Activated CD4-positive, alpha-beta T cell treated with anti-CD3 and anti-CD28 coated beads, Interleukin-2, amount 50 U/mL, for 48 hours (primary cell): Measurements from ENCODE around the gene PPHLN1.
"Not testable (repeated sequence)": the region's sequence is repeated elsewhere in the genome, so short reads cannot be mapped to it uniquely, and the experiment has no call there.

Source experiments
- DNase-seq, 2 experiments: peaks; one replicate each; pipeline ENCODE4 v3.0.0-alpha.2; 2020

Gene PPHLN1

DNA sequence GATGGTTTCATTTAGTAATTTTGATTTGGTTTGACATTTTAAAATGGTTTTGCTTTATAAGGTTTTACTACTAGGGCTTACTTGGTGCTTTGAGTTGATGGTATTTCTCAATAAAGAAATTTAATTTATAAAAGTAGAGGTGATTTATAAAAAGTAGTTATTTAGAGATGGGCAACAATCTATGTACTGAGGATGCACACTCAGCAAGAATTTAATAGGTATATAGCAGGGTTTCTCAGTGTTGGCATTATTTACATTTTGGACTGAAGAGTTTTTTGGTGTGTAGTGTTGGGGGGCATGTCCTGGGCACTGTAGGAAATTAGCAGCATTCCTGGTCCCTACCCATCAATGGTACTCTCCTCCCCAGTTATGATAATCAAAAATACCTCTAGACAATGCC is 47.7 kb downstream of the PPHLN1 start:
- no peak for DNase-seq

- DNase-seq: no peak
Measured at GRCh38 chr12:42380733-42381132, 54.8 kb downstream of the PPHLN1 start.

DNA sequence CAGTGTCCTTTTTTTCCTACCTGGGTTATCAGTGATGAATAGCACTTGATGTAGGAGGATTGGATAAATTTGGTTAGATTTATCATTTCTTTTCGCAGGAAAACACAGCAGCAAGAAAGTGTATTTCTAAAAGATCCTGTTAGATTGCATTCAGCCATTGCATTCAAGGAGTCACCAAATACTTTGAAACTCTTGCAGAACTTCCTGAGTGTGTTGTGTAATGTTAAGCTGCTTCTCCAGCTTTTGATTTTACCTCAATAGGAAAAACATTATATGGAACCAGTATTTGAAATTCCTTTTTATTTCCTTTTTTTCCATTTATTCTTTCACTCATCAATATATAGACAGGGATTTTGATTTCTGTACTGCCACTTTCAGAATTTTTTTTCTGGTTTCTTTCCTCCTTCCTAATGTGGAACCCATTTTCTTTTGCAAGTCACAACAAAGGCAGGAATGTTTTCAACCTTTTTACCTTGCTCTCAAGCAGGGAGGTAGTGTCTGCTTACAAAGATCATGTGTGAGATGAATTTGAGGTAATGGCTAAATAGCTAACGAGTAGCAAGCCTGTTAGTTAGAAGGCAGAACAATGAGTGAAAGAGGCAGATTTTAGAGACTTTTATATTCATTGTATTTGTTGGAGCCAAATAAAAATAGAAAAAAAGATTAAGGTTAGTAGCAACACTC is 56.2 kb downstream of the PPHLN1 start:
- DNase-seq: no peak

DNA sequence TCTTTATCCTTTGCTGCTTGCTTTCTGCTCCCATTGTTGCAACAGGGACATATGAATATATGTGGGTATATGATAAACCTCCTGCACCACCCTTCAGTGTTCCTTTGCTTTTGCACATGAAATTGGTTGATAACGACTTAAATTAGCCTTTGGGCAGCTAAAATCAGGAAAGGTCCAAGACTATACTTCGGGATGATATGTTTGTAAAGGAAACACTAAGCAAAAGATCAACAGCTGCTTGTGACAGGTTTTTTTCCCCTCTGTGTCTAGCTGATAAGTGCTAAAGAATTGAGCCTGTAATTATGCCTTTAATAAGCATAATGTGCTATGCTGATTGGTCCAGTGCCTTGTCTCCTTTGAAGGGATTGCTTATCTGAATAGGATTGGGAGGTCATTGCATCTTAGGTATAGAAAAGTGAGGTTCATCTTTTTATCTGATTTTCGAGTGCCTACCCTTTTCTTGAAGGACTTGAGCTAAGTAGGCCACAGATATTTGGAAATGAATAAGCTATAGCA is 59.4 kb downstream of the PPHLN1 start:
- no peak for DNase-seq

- DNase-seq: no peak
Measured at GRCh38 chr12:42386308-42386707, 60.3 kb downstream of the PPHLN1 start.

GRCh38 chr12:42388086-42388485 is 62.1 kb downstream of the PPHLN1 start:
- DNase-seq: not testable (repeated sequence)

DNA sequence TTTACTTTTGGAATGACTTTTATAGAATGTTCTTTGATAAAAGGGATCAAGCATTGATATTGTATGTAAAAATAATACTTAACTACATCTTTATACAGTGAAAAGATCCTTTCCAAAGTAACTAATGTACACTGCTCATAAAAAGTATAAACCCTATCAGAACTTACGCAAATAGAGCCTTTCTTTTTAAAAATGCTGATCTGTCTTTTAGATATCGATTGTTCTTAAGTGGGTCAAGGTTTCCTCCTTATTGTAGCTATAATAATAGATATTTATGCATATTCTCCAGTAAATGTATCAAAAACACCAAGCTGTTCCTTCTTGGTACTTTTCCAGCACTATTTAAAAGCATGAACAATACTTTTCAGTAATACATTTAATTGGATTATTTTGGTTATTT is 68.5 kb downstream of the PPHLN1 start:
- no peak for DNase-seq

GRCh38 chr12:42396473-42397259 is 70.7 kb downstream of the PPHLN1 start:
- DNase-seq: no peak

DNA sequence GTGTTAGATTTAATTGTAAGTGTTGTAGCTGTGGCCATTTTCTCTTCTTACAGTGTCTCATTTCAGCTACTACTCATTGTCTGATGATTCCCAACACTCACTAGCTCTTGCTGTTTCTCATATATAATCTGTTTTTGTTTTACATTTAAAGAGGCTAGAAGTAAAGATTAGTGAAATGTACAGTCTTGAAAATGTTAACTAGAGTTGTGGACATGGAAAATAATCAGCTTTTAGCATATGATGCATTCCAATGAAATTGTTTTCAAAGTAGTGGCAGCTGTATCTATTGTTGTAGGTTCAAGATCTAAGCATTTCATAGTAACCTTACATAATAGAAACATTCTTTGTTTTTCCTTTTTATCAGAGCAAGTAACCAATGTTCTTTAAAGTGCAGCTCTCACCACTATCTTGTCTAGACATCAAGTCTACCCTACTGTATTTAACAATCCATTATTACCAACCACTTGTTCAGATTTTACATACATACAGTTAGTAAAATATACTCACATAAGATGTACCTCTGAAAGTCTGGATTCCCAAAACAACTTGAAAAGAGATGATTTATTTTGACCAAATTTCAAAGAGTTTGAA is 76.9 kb downstream of the PPHLN1 start:
- DNase-seq: no peak

DNA sequence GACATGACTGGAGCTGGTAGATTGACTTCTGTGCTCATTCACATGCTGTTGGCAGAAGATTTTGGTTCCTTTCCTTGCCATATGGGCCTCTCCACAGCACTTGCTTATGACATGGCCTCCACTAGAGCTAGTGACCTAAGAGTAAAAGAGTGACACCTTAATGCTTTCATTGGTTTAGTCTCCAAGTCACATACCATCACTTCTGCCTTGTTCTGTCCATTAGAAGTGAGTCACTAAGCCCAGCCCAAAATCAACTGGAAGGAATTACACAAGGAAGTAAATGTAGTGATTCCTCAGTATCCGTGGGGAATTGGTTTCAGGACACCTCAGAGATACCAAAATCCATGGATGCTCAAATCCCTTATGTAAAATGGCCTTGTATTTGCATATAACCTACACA is 81.3 kb downstream of the PPHLN1 start:
- no peak for DNase-seq

- no peak for DNase-seq
Measured at GRCh38 chr12:42409471-42409870, 83.5 kb downstream of the PPHLN1 start.

DNA sequence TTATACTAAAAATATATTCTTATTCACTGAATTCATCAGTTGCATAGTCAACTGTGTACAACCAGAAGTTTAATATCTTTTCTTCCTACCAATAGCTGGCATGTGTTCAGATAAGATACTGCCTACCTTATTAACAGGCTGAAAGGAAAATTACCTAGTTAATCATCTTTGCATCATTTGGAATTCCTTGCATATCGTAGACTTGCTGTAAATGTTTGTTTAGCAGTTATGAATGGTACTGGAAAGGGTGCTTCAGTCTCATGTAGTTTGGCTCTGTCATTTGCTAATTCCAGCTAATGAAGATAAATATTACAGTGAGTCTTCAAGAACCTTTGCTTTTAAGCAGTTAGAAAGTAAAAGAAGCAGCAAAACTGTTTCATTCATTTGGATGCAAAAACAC is 84.4 kb downstream of the PPHLN1 start:
- no peak for DNase-seq

GRCh38 chr12:42420395-42420794 is 94.4 kb downstream of the PPHLN1 start:
- DNase-seq: no peak

- DNase-seq: no peak
Measured at GRCh38 chr12:42421844-42422779, 96.1 kb downstream of the PPHLN1 start.

GRCh38 chr12:42422785-42423184 is 96.8 kb downstream of the PPHLN1 start:
- DNase-seq: no peak

DNA sequence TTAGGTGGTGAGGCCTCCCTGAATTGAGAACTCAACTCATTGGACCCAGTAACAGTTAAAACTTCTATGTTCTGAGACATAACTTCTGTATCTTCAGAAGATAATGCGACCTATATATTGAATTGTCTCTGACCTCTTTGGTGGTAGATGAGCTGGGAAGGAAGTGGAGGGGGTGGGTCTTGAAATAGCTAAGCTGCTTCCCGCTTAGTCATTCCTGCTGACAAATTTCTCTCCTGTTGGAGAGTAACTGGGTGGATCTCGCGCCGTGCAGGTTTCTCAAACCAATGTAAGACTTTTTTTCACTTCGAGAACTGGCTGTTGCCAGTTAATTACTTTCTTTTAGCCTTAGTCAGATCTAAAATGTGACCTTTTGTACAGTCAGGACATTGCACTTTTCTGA is 100.8 kb downstream of the PPHLN1 start:
- DNase-seq: peak; percentile 16 to 34

DNA sequence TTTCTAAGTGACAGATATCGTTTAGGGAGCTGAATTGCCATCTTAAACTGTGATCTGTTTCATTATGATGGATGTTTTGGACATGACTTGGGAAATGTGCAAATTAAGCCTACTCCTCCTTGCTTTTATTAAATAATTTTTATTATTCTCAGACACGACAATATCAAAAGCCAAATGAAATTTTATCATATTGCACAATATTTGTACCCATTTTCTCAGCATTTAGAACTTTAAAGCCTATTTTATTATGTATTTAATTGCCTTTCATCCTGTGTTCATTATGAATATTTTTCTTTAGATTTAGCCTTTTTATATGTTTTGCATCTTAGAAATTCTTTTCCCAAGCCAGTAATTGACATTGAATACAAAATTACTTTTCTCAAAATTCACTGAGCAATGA is 102.9 kb downstream of the PPHLN1 start:
- no peak for DNase-seq

GRCh38 chr12:42432517-42433140 is 106.7 kb downstream of the PPHLN1 start:
- no peak for DNase-seq

GRCh38 chr12:42440608-42441007 is 114.6 kb downstream of the PPHLN1 start:
- no peak for DNase-seq

- DNase-seq: no peak
Measured at GRCh38 chr12:42442311-42442759, 116.4 kb downstream of the PPHLN1 start.

DNA sequence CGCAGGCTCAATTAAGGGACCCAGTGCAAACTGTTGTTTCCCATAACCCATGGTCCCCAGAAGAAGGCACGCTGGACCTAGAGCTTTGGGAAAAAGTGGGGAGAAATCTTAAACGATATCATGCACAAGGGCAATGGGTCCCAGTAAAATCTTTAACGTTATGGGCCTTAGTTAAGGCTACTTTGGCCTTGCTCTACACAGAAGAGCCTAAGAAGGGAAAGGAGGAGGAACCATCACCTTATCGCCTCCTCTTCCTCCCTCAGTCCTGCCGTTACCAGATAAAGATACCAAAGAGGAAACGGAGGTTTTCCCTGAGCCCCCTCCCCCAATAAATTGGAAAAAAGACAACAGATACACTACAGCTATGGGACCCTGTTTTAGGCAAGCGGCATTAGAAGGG is 116.9 kb downstream of the PPHLN1 start:
- no peak for DNase-seq
